ENCODE results near the gene NRBP1. TPM values are rescaled to one million over a fixed set of nuclear protein-coding genes. Genes with fewer than 3 reads are reported as not detected.

Gene NRBP1
- total and polyA plus RNA-seq, 9 of the 15 experiments (the other 6 are each of a cell fraction or from before 2014, with no cell fraction given) = 2.9 to 84.5 (median 36.9) TPM

GRCh38 chr2:27390822-27391679 lies 37.4 kb upstream of the NRBP1 start:
- no peak overlapping the region for H3K27ac ChIP-seq (ENCODE audit: extremely low read depth, low read depth, low read length)
- H3K4me1 ChIP-seq (replicated peaks in 1 of 2; ENCODE audit: control insufficient read depth in 2 of 2, insufficient read depth in 2 of 2, low read length in 2 of 2) = peaks cover 0 to 5% of the 10 kb centered on the region in 2 experiments; a peak in 2 of 5 replicates
- peaks cover 77% of the 10 kb centered on the region for H3K79me2 ChIP-seq (ENCODE audit: control insufficient read depth, insufficient read depth, low read length)
- H3K9me3 ChIP-seq (replicated peaks; ENCODE audit: control insufficient read depth, insufficient read depth, low read depth, low read length) = no peaks in the 10 kb centered on the region
- ATAC-seq (no peak), FAIRE-seq (peak; percentile 44), DNase-seq (ENCODE audit: extremely low read depth in 1 of 4, low spot score in 3 of 4) (no peak)
- peaks cover 50% of the 10 kb centered on the region for H3K36me3 ChIP-seq (ENCODE audit: control insufficient read depth, insufficient read depth, low read length)
- TF ChIP-seq, protein P1, sequence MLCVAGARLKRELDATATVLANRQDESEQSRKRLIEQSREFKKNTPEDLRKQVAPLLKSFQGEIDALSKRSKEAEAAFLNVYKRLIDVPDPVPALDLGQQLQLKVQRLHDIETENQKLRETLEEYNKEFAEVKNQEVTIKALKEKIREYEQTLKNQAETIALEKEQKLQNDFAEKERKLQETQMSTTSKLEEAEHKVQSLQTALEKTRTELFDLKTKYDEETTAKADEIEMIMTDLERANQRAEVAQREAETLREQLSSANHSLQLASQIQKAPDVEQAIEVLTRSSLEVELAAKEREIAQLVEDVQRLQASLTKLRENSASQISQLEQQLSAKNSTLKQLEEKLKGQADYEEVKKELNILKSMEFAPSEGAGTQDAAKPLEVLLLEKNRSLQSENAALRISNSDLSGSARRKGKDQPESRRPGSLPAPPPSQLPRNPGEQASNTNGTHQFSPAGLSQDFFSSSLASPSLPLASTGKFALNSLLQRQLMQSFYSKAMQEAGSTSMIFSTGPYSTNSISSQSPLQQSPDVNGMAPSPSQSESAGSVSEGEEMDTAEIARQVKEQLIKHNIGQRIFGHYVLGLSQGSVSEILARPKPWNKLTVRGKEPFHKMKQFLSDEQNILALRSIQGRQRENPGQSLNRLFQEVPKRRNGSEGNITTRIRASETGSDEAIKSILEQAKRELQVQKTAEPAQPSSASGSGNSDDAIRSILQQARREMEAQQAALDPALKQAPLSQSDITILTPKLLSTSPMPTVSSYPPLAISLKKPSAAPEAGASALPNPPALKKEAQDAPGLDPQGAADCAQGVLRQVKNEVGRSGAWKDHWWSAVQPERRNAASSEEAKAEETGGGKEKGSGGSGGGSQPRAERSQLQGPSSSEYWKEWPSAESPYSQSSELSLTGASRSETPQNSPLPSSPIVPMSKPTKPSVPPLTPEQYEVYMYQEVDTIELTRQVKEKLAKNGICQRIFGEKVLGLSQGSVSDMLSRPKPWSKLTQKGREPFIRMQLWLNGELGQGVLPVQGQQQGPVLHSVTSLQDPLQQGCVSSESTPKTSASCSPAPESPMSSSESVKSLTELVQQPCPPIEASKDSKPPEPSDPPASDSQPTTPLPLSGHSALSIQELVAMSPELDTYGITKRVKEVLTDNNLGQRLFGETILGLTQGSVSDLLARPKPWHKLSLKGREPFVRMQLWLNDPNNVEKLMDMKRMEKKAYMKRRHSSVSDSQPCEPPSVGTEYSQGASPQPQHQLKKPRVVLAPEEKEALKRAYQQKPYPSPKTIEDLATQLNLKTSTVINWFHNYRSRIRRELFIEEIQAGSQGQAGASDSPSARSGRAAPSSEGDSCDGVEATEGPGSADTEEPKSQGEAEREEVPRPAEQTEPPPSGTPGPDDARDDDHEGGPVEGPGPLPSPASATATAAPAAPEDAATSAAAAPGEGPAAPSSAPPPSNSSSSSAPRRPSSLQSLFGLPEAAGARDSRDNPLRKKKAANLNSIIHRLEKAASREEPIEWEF (CRISPR knock-in tag; IDR thresholded peaks at IDR 0.05) = no peak
- no peak for TF ChIP-seq ZNF224 (CRISPR knock-in tag; IDR thresholded peaks at IDR 0.05)
- no peak for TF ChIP-seq ILF3 (IDR thresholded peaks at IDR 0.05; ENCODE audit: borderline replicate concordance)
- TF ChIP-seq ASH1L (IDR thresholded peaks at IDR 0.05; ENCODE audit: borderline replicate concordance, low read depth, partially characterized antibody) = no peak
- peak; percentile 39 for TF ChIP-seq ZNF146 (CRISPR knock-in tag; IDR thresholded peaks at IDR 0.05; ENCODE audit: unreplicated experiment)
- H3K9me1 ChIP-seq (ENCODE audit: control insufficient read depth, insufficient read depth, low read length) = no peaks in the 10 kb centered on the region
- TSS peak; percentile 21 for BruUV-seq (replicated peaks)
- no peak overlapping the region for H3K9ac ChIP-seq (ENCODE audit: insufficient read depth in 1 of 2, low read depth in 2 of 2, low read length in 2 of 2)
- H3K27me3 ChIP-seq (ENCODE audit: control insufficient read depth in 2 of 2, insufficient read depth in 2 of 2, low read length in 2 of 2) = no peaks in the 10 kb centered on the region
- in situ Hi-C loops (cut with MboI) (no loop called here), intact Hi-C loops (cut with micrococcal nuclease) (no loop called here)
- no peak overlapping the region for H2AFZ ChIP-seq (ENCODE audit: low read depth, low read length)
- ChIA-PET POLR2A (interaction anchor here (0.6 to 1.4 kb wide), 5 partner anchors 11 to 62 kb away, joined by 3 to 4 read pairs (median 3); partner anchors contain the start of gene ZNF513), CTCF (ENCODE audit: low intra/inter-chr PET ratio) (no interaction called here)
- no peak overlapping the region for H3K4me3 ChIP-seq
- H4K20me1 ChIP-seq (replicated peaks; ENCODE audit: control insufficient read depth, insufficient read depth, low read length) = peaks cover 2% of the 10 kb centered on the region; the same call in 1 of the 2 replicates
- WGBS (ENCODE audit: insufficient coverage, low coverage, missing lambda C conversion rate) = 85% methylated on average over 9 of the region's 9 CpGs
- no peak overlapping the region for H3K4me2 ChIP-seq (ENCODE audit: insufficient read depth, low read length)

Data from K562 (cell line).